Large intestine (tissue), 1 donor: ENCODE measurements around the gene TMEM131L. TPM values are rescaled to one million over a fixed set of nuclear protein-coding genes. Genes with fewer than 3 reads are reported as not detected.

Source experiments
- polyA plus RNA-seq: library from polyadenylated mRNA; unstranded; fragments of 120-200 nt; gene quantifications from one replicate; pipeline ENCODE4 v1.2.1, GENCODE V29; 2013

Gene TMEM131L
- polyA plus RNA-seq, 1 donor, result 10.8 TPM

Other genes starting within 250 kb of the TMEM131L start
- gene MND1, start 121.7 kb upstream of the TMEM131L start, polyA plus RNA-seq, result 6.8 TPM
- 12.1 TPM for gene TLR2, start 217.9 kb downstream of the TMEM131L start, polyA plus RNA-seq